HG03457 (cell line): ENCODE data around the gene RBMS3.

Source experiments
- ATAC-seq: cut with Tn5 transposase; IDR thresholded peaks from one replicate; pipeline ENCODE4 v1.9.1; 2021; ENCODE audit warnings: moderate number of reproducible peaks; ENCODE audit not compliant: unreplicated experiment

Gene RBMS3

DNA sequence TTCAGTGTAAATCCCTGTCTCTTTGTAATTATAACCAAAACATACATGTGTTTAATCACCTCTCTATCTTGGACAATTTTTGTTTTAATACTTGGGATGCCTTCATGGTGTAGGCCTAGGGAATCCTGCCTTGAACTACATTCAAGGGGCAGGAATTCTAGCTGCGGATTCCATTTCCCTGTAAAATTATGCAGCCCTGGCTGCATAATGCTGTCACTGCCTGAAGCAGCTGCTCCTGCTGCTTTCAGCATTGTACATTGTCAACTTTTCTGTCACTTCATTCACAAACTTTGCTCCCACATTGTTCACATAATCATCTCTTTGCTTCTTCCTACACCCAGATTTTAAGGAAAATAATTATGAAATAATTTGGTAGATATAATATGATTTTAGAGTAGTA lies 638.7 kb downstream of the RBMS3 start:
- no peak for ATAC-seq

GRCh38 chr3:29922992-29923746 lies 642.3 kb downstream of the RBMS3 start:
- no peak for ATAC-seq

DNA sequence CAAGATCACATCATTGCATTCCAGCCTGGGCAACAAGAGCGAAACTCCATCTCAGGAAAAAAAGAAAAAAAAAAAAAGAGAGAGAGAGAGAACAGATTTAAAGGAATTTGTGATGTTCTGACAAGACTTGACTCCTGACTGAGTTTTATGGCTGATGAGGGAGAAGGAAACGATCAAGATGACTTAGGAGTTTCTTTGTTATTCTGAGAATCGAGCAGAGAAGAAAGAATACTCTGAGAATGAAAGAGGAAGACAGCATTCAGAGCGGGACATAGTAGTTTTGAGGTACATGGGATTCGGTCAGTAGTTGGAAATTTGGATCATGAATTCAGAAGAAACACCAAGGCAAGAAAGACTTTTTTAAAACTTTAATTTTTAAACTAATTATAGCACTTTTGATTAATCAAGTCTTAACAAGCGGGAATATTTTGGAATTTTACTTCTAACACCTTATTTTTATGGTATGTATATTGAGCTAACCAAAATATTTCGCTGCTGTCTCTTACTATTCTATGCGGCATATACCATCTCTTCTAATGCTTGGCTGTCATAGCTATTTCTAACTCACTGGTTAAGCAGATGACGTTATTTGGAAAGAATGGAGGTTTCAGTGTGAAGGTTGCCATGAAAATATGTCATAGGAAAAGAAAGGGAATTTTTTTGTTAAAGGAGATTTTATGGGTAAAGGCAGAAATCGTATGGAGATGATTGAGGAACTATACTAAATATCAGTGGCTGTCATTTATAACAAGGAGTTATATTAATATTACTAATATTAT lies 644.1 kb downstream of the RBMS3 start:
- ATAC-seq = no peak

DNA sequence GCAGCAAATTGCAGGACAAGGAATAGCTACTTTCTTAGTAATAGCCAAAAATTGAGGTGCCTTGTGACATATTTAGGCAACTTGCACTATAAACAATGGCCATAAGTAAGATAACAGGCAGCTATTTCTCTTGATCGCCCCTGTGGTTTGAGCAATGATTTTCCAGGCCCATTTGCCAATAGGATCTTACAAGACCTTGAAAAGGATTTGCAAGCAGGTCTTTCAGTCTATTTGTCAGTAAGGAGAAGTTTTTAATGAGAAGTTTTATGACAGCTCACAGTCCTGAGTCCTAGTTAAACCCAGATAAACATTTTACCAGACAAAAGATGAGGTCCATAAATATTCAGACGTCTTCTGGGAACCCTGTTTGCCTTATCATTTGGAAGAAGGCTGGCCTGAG lies 645.5 kb downstream of the RBMS3 start:
- no peak for ATAC-seq

DNA sequence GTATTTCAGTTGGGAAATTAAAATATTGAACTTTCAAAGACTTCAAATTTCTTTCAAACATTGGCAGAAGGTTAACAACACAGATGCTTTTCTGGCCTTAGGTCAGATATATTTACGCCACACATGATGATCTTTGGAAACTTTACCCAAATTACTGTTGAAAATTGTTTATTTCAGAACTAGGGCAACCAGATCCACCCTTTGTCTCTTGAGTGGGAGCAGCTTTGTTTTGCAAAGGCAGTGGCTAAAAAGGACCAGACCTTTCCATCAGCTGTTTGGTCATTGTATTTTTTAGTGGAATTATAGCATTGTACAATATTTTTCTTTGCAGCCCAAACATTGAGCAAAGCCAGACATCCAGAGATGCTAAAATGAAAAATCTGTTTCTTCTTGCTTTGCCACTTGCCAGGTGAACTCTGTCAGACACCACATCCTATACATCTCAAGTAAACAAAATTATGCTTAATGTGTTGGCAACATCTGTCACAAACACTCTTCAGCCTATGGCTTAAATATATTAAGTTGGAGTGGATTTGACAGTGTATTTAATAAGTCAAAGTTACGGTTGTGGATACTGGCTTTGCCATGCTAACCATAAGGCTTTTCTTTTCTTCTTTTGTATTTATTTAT lies 651.9 kb downstream of the RBMS3 start:
- ATAC-seq = no peak

DNA sequence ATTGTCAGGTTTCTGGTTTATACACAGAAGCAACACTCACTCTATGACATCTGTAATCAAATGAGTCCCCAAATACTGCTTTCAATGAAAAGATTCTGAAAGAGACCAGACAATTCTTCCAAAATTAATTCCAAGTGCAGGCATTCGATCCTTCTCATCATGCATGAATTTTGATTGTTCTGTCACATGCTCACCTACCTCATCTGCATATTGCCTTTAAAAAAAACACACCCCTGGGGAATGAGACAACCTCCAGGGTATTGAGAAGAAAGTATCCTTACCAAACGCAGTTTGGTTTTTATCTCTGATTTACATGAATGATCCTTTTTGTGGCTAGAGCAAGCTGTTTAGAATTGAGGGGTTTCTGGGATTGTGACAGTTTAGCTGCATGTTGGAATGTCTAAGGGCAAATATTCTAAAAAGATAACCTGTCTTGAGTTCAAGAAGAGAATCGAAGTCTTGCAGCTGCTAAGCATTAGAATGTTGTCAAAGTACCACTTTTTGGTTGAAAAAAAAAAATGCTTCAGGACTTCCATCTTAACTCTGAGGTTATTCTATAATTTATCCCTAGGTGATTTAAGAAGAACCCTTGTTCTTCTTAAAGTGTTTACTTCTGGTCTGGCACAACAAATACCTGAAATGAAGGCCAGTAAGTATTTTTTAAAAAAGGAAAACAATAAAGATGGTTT lies 653.1 kb downstream of the RBMS3 start:
- no peak for ATAC-seq

DNA sequence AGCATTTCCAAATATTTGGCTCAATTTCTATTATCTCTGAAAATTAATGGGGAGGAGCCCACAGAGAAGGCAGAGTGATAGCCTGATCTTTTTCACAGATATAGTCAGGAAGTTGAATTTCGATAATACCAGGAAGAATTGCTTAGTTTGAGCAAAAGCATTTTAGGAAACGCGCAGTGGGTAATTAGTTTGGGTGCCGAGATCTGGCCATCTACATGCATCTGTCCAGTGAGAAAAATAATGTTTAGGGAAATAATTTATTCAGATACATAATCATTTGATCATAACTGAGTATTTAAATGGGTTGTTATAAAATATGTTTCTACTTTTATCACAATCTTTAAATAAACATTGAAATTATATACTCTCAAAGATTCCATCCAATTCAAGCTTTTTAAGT lies 653.9 kb downstream of the RBMS3 start:
- no peak for ATAC-seq

DNA sequence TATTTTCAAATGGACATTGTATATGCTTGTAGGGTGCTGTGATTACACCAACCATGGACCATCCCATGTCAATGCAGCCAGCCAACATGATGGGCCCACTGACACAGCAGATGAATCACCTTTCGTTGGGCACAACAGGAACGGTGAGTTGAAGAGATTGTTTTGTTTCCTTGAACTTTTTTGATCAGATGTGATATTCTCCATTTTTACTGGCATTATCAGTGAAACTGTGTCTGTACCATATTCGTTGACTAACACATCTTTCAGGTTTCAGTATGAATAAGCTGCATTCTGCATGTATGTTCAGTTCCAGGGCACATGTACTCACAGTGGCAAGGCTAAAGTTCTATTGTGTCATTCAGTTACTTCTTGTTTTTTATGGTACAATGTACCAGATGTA lies 655.2 kb downstream of the RBMS3 start:
- ATAC-seq = no peak

- ATAC-seq = no peak
Measured at GRCh38 chr3:29936766-29937165, 655.9 kb downstream of the RBMS3 start.

DNA sequence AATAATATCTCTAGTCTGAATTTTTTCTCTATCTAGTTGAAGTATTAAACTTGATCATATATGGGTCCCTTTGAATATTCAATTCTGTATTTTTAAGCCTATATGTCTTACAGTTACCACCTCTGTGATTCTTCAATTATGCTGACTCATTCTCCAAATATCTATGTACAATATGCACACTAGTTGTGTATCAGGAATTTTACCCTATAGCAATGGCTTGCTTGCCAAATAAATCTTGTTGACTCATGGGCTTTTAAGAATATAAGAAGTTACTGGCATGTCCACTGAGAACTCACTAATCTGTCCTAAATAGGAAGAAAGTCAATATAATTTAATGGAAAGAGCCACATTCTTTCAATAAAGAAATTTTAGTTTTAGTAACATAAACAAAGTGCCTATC lies 656.3 kb downstream of the RBMS3 start:
- ATAC-seq = no peak

DNA sequence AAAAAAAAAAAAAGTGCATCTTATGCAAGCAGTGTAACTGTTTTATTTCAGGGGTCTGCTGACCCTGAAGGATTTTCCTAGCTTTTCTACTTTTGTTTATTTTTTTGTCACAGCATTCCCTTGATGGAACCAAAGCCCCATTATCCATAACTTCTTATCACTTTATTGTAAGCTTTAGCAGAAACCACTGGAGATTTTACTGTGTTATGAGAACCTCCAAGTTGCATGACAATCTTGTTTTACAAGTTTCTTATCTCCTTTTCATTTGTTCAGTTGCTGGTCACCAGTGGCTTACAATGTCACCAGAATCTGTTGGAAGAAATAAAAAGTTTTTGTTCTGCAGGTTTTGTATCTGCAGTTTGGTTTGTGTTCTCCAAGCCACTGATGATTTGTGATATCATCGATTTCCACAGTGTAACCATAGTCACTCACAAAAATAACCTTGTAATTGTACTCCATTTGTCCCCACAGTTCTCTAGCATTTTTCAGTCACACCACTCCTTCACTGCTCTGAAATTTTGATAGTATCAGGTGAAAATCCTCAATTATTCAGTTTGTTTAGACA lies 660.0 kb downstream of the RBMS3 start:
- ATAC-seq = no peak

DNA sequence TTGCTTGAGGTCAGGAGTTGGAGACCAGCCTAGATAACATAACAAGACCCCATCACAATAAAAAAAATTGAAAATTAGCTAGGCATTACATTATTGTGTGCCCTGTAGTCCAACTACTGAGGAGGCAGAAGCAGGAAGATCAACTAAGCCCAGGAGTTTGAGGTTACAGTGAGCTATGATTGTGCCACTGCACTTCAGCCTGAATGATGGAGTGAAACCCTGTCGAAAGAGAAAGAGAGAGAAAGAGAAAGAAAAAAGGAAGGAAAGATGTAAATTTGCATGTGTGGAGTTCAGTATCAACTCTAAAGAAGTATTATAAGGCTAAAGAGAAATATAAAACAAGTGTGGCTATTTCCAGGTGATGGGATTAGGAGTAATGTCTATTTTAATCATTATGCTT lies 661.4 kb downstream of the RBMS3 start:
- ATAC-seq = no peak

DNA sequence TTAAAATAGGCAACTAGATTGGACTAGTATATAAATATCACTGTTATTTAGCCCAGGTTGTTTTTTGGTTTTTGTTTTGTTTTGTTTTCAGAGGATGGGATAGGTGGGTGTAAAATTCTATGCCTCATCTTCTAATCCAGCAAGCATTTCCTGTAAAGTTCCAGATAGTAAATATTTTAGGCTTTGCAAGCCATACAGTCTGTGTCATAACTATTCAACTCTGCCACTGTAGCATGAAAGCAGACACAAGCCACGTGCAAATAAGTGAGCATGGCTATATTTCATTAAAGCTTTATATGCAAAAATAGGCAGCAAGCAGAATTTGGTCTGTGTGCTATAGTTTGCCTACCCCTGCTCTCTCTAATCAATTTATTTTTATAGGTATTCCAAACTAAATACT lies 668.3 kb downstream of the RBMS3 start:
- ATAC-seq = no peak

- ATAC-seq = no peak
Measured at GRCh38 chr3:29949940-29950616, 669.2 kb downstream of the RBMS3 start.

DNA sequence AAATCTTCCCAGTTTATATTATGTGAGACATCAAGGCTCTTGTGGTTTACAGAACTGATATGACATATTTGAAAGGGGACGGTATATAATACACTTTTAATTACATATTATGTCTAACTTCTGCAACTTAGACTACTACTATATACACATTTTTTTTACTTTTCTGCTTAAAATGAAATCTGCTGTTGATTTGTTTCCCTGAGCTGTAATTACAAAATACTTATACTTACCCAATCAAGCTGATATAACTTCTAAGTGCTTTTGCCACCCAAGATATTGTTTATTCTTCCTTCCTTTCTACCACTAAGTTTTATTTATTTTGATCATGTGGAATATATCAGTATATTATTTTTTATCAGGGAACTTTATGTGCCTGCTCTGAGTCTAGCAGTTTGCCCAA lies 671.6 kb downstream of the RBMS3 start:
- no peak for ATAC-seq

DNA sequence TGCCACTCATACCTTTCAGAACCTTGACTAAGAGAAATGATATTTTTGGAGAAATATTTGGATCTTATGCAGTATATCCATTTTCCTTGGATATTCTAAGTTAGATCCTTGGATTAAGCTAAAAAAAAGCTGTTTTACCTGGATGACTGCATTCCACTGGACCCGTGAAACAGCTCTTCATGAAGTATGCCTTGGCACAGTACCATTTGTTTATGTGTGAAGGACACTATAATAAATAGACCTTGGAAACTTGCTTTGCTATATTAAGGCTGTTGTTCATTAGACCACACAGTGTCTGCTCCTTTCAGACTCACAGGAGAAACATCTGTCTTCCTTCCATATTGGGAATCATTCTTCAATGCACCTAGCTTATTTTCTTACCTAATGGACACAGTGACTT lies 674.5 kb downstream of the RBMS3 start:
- no peak for ATAC-seq

DNA sequence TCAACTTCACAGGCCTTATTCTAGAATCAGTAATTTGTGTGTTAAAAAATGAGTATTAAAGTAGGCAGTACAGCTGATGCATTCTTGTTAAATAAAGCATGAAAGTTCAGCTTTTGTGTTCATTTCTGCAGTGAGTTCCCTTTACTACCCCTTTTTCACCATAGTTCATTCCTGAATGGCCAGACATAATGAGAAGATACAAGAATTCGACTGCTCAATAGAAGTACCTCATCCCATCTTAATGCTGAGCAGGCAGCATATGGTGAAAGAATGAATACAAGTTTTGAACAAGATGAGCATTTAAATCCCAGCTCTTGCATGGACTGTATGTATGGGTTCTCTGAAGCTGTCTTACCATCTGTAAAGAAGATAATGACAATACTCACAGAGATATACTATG lies 677.9 kb downstream of the RBMS3 start:
- ATAC-seq = no peak

DNA sequence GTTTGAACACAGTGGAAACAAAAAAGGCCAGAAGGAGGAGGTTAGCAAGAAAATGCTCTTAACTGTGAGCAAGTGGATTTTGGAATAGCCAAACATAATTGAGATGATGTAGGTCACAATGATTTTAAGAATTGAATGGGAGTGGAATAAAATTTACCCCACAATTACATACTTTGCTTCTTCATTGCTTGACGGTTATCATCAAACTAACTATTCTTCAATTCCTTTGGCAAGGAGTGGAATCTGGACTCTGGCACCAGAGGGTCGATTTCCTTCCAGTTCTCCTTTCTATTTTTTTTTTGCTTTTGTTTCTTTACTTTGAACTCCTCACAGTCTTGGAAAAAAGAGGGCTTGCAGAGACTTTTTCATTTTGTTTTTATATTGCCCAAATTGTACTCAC lies 691.0 kb downstream of the RBMS3 start:
- no peak for ATAC-seq

GRCh38 chr3:29972320-29972993 lies 691.6 kb downstream of the RBMS3 start:
- no peak for ATAC-seq

DNA sequence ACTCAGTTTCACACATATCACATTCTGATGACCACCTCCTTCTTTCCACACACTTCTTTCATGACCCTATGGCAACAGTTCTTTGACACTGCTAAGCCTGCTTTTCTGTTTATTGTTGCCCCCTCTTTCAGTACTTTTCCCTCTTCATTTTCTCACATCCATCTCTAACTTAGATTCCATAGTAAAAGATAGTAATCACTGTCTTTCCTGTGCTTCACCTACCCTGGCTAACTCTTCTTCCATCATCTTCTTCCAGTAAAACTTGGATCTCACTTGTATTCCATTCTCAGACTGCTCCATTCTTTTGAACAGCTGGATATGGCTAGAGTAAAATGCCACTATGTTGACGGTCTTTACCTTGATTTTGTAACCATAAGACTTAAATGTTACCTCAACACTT lies 692.9 kb downstream of the RBMS3 start:
- ATAC-seq = no peak
